COLO829 (cell line): Measurements from ENCODE around the gene LRRC37A3.
"Not testable (repeated sequence)": the region's sequence is repeated elsewhere in the genome, so short reads cannot be mapped to it uniquely, and the experiment has no call there.

ENCODE experiments used
- DNase-seq: peaks from one replicate; pipeline ENCODE4 v3.0.0; 2012; ENCODE audit warnings: low spot score

Gene LRRC37A3

GRCh38 chr17:64834060-64834459 lies 85.2 kb downstream of the LRRC37A3 start:
- DNase-seq, result not testable (repeated sequence)

DNA sequence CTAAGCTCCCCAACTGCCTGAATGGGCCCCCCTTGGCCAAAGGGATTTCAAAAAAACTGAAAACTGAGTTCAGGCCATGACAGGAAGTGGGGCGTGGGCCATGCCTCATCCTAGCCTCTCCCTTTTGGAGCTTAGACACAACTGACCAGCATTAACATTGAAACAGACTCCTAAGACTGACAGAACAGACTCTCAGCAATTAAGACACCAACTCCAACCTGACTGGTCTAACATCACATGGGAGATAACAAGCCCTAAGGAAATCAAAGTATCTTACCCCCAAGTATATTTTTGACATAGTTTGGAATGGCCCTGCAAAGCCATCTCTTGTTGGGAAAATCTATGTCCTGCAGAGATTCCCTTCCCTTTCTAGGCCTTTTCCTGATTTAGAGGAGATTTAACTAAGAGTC lies 88.6 kb downstream of the LRRC37A3 start:
- DNase-seq, result not testable (repeated sequence)

DNA sequence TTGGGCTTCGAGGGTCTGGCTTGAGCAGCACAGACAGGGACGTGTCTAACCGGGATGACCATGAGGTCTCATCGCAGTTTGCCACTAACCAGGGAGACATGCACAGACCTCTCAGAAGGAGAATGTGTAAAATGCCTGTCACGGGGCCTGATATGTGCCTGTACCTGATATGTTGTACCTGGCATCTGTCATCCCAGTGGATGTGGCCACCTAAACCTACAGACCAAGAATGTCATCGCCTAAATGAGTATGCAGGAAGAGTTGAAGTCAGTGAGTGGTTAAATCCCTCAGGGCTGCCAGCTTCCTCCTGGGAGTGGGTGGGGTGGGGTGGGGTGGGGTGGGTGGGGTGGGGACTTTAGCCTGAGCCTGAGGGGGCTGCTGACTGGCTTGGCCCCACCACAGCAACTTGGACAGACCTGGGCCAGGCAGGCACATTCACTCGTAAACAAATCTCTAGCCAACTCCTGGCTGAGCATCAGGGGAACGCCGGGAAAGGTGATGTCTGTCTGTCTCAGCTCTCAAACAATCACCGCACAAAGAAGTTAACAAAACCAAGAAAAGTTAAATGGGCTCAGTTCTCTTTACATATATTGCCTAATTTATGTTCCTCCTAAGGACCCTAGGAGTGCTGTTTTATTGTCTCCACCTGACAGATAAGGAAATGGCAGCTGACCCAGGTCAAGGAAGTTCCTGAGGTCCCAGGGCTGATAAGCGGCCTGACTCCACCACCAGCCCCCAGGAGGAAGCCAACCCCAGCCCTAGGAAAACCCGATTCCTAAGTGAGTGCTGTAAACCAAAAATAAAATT lies 89.3 kb downstream of the LRRC37A3 start:
- DNase-seq, result not testable (repeated sequence)

- not testable (repeated sequence) for DNase-seq
Observed at GRCh38 chr17:64829068-64829467, 90.2 kb downstream of the LRRC37A3 start.

- not testable (repeated sequence) for DNase-seq
Observed at GRCh38 chr17:64818904-64819303, 100.4 kb downstream of the LRRC37A3 start.

DNA sequence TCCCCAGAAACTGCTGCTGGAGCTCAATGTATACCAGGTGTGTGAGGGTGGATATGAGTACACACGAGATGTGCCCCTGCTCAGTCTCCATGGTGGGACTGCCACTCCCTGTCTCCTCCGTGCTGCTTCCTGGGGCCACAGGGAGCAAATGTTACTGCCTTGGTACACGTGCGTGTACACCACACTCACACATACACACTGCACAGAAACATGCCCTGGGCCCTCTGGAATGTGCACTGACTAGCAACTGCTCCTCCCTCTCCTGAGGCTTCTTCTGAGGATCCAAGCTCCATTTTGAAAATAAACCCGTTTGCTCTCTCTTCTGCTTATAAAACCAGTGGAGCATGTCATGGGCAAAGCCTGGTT lies 103.5 kb downstream of the LRRC37A3 start:
- DNase-seq, result not testable (repeated sequence)

DNA sequence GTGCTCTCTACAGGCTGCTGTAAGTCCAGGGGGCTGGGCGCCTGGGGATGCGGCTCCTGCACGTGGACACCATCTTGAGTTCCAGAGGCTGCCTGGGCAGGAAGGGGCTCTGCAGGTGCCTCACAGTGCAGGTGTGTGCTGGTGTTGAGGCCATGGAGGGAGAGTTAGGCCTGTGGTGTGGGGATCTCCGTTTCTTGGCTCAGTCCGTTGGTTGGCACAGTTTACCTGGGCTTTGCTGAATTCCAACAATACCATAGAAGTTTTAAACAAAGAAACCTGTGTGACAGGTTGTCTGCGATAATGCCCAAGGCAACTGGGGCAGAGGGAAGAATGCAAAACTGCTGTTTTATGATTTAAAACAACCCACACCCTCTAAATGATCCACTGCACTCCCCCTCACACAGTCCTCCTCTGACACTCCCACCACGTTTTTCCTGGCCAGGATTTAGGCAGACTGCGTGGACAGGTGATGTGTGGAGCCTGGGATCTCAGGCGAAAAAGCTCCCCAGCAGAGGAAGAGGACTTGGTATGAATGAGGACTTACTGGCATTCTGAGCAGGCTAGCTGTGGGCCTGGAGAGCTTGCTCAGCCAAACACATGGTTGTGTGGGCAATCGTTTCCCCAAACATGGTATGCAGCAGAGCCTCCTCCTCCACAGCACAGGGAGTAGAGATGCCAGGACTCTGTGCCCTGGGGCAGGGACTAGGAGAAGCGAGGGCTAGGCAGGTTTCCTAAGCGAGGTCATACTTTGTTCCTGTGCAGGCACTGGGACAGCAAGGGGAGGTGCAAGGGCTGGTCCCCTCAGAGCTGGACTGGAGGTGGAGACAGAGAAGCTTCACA lies 104.1 kb downstream of the LRRC37A3 start:
- not testable (repeated sequence) for DNase-seq

- DNase-seq, result not testable (repeated sequence)
Observed at GRCh38 chr17:64808178-64808977, 110.9 kb downstream of the LRRC37A3 start.
